ENCODE measurements around the gene CRYM. TPM values are rescaled to one million over a fixed set of nuclear protein-coding genes. Genes with fewer than 3 reads are reported as not detected.

The CRYM gene
- total RNA-seq = 1 to 10 TPM; 7.2 to 7.8 TPM
- polyA plus RNA-seq = 1 to 10 TPM; 2.3 to 6.8 TPM

- H3K9ac ChIP-seq (ENCODE audit: low read depth in 1 of 2, low read length in 2 of 2) = peak within 1 kb of the TSS in 1 of 2 donors; percentile 53
- 1% methylated on average over 46 of the region's 46 CpGs for WGBS
- peak within 1 kb of the TSS; percentile 51 to 63 for H3K27ac ChIP-seq (ENCODE audit: low read depth in 1 of 2, low read length in 2 of 2)
Measured at GRCh38 chr16:21277927-21278706, at the start of gene CRYM. CRYM (minus strand) TSS chr16:21278290; CDS start chr16:21278251, 39 bp downstream.

More at GRCh38 chr16:21277927-21278706, at the start of gene CRYM:
- DNase-seq (ENCODE audit: low spot score) = peak; percentile 78
- no peak for TF ChIP-seq SP1 (IDR thresholded peaks at IDR 0.05)
- no peak for TF ChIP-seq JUND (IDR thresholded peaks at IDR 0.05)
- TF ChIP-seq YY1 (IDR thresholded peaks at IDR 0.05) = no peak
- TF ChIP-seq RAD21 (IDR thresholded peaks at IDR 0.05) = peak; percentile 72 to 81
- no peak for TF ChIP-seq ATF3 (IDR thresholded peaks at IDR 0.05)
- TF ChIP-seq MAX (IDR thresholded peaks at IDR 0.05) = no peak
- TF ChIP-seq HNF4A (conservative IDR thresholded peaks at IDR 0.05) = no peak
- no peak for TF ChIP-seq GABPA (IDR thresholded peaks at IDR 0.05 in 1 of 2, conservative IDR thresholded peaks at IDR 0.05 in 1 of 2)
- TF ChIP-seq TAF1 (conservative IDR thresholded peaks at IDR 0.05) = no peak
- TF ChIP-seq RXRA (IDR thresholded peaks at IDR 0.05) = peak in 1 of 2 donors; percentile 9
- no peak for TF ChIP-seq ZBTB33 (IDR thresholded peaks at IDR 0.05)
- TF ChIP-seq NR2F2 (IDR thresholded peaks at IDR 0.05) = no peak
- no peak for TF ChIP-seq REST (IDR thresholded peaks at IDR 0.05)
- no peak for TF ChIP-seq EGR1 (IDR thresholded peaks at IDR 0.05; ENCODE audit: low read depth in 2 of 2)
- TF ChIP-seq CTCF (IDR thresholded peaks at IDR 0.05; ENCODE audit: low read depth, low read length, missing input control) = peak; percentile 64
- no peak for TF ChIP-seq FOXA2 (IDR thresholded peaks at IDR 0.05)
- no peak for TF ChIP-seq FOXA1 (IDR thresholded peaks at IDR 0.05)
- no peak for TF ChIP-seq HNF4G (IDR thresholded peaks at IDR 0.05)
- Histone ChIP-seq H3K4me1 (ENCODE audit: control insufficient read depth in 4 of 4, insufficient read depth in 4 of 4, low read length in 3 of 4) (peaks cover 0 to 24% (median 14%) of the 10 kb centered on the region in 4 donors), H3K4me3 (ENCODE audit: low read depth in 1 of 3, low read length in 3 of 3) (peak within 1 kb of the TSS; percentile 61 to 79 (median 73)), H3K27me3 (ENCODE audit: control insufficient read depth in 4 of 4, insufficient read depth in 4 of 4, low read length in 3 of 4) (no peaks in the 10 kb centered on the region), H3K9me3 (ENCODE audit: control insufficient read depth in 4 of 4, low read length in 3 of 4) (no peaks in the 10 kb centered on the region), H3K36me3 (ENCODE audit: control insufficient read depth in 4 of 4, insufficient read depth in 3 of 4, low read depth in 1 of 4, low read length in 3 of 4) (no peaks in the 10 kb centered on the region)

All from liver (tissue), 9 donors.